ENCODE measurements around the gene RNU6-1. TPM values are rescaled to one million over a fixed set of nuclear protein-coding genes. Genes with fewer than 3 reads are reported as not detected.

RNU6-1 gene
- total RNA-seq, 1 experiment from 2014 or later = not detected

DNA sequence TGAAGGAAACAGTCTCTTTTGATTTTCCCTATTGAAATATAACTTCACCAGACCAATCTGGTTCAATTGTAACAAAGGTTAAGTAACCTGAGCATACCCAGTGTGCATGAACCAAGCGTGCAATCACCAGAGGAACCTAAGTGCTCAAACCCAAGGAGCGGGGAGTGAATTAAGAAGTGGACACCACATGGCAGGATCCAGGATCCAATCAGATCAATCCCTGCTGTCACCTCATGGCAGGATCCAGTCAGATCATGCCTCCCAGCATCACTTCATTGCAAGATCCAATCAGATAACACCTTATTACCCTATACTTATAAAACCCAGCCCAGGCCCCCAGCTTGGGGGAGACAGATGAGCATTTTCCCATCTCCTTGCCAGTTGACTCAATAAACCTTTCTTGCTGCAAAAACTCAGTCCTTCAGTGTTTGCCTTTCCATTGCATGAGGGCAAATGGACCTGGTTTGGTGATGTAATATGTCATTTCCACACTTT, 38.9 kb upstream of the RNU6-1 start:
- RAD21 ChIA-PET (ENCODE audit: low non-redundant PET in 1 of 2, low total read pairs in 2 of 2, uncharacterized antibody in 2 of 2, unreplicated experiment in 2 of 2) = no interaction called here
- no peak overlapping the region for H3K27ac ChIP-seq (ENCODE audit: low read depth, low read length)
- BruUV-seq (replicated peaks) = no TSS peak
- H3K4me3 ChIP-seq (replicated peaks in 1 of 2; ENCODE audit: low read depth in 1 of 2, low read length in 2 of 2) = no peak overlapping the region
- DNase-seq (ENCODE audit: low read depth, low spot score) (no peak), ATAC-seq (no peak)
- no peak overlapping the region for H2AFZ ChIP-seq (ENCODE audit: low read depth, low read length, poor library complexity, severe bottlenecking)
- TF ChIP-seq EZH2phosphoT487 (IDR thresholded peaks at IDR 0.05; ENCODE audit: borderline replicate concordance) (no peak), RAD21 (IDR thresholded peaks at IDR 0.05; ENCODE audit: low read depth) (no peak)
- no peak overlapping the region for H3K4me2 ChIP-seq (ENCODE audit: low read length)
- H3K79me2 ChIP-seq (ENCODE audit: insufficient read depth, low read length) = no peaks in the 10 kb centered on the region
- H4K20me1 ChIP-seq (ENCODE audit: insufficient read depth) = no peaks in the 10 kb centered on the region
- H3K4me1 ChIP-seq (ENCODE audit: control insufficient read depth in 1 of 2, insufficient read depth in 2 of 2, low read length in 2 of 2) = no peaks in the 10 kb centered on the region
- no peaks in the 10 kb centered on the region for H3K9me2 ChIP-seq (ENCODE audit: insufficient read depth)
- no peaks in the 10 kb centered on the region for H3K36me3 ChIP-seq (ENCODE audit: control insufficient read depth in 1 of 2, insufficient read depth in 2 of 2, low read length in 2 of 2)
- POLR2A ChIA-PET = no interaction called here
- H3K9me3 ChIP-seq (ENCODE audit: control insufficient read depth in 1 of 2, insufficient read depth in 1 of 2, low read depth in 1 of 2, low read length in 2 of 2) = peaks cover 0 to 1% of the 10 kb centered on the region in 2 experiments; a peak in 1 of 4 replicates
- intact Hi-C loops (cut with micrococcal nuclease) = no loop called here
- CTCF ChIA-PET = no interaction called here
- H3K9ac ChIP-seq (ENCODE audit: low read length) = no peak overlapping the region
- H3K27me3 ChIP-seq (ENCODE audit: insufficient read depth, low read length) = no peaks in the 10 kb centered on the region

- H3K9me3 ChIP-seq (ENCODE audit: control insufficient read depth in 1 of 2, insufficient read depth in 1 of 2, low read depth in 1 of 2, low read length in 2 of 2) = peaks cover 4 to 10% of the 10 kb centered on the region in 2 experiments; a peak in 2 of 4 replicates
- intact Hi-C loops (cut with micrococcal nuclease) = no loop called here
- no peaks in the 10 kb centered on the region for H3K79me2 ChIP-seq (ENCODE audit: insufficient read depth, low read length)
- no TSS peak for BruUV-seq (replicated peaks)
- ChIA-PET CTCF (interaction anchor here (1.6 kb wide), 1 partner anchor 11 kb away, joined by 5 read pairs; no protein-coding TSS in a partner anchor), POLR2A (no interaction called here), RAD21 (ENCODE audit: low non-redundant PET in 1 of 2, low total read pairs in 2 of 2, uncharacterized antibody in 2 of 2, unreplicated experiment in 2 of 2) (no interaction called here)
- no peaks in the 10 kb centered on the region for H3K27me3 ChIP-seq (ENCODE audit: insufficient read depth, low read length)
- H3K36me3 ChIP-seq (ENCODE audit: control insufficient read depth in 1 of 2, insufficient read depth in 2 of 2, low read length in 2 of 2) = no peaks in the 10 kb centered on the region
- H3K4me3 ChIP-seq (replicated peaks in 1 of 2; ENCODE audit: low read depth in 1 of 2, low read length in 2 of 2) = no peak overlapping the region
- H3K9me2 ChIP-seq (ENCODE audit: insufficient read depth) = no peaks in the 10 kb centered on the region
- H4K20me1 ChIP-seq (ENCODE audit: insufficient read depth) = no peaks in the 10 kb centered on the region
- no peaks in the 10 kb centered on the region for H3K4me1 ChIP-seq (ENCODE audit: control insufficient read depth in 1 of 2, insufficient read depth in 2 of 2, low read length in 2 of 2)
- DNase-seq (ENCODE audit: low read depth, low spot score) = no peak
- no peak overlapping the region for H3K4me2 ChIP-seq (ENCODE audit: low read length)
- ATAC-seq = no peak
- no peak overlapping the region for H3K9ac ChIP-seq (ENCODE audit: low read length)
- H3K27ac ChIP-seq (ENCODE audit: low read depth, low read length) = no peak overlapping the region
- no peak overlapping the region for H2AFZ ChIP-seq (ENCODE audit: low read depth, low read length, poor library complexity, severe bottlenecking)
- TF ChIP-seq SIN3A (IDR thresholded peaks at IDR 0.05; ENCODE audit: low read depth) (no peak), SRF (IDR thresholded peaks at IDR 0.05; ENCODE audit: low read depth) (no peak), CBX3 (IDR thresholded peaks at IDR 0.05; ENCODE audit: low read depth) (no peak), CEBPB (IDR thresholded peaks at IDR 0.05; ENCODE audit: low read depth) (no peak), EZH2phosphoT487 (IDR thresholded peaks at IDR 0.05; ENCODE audit: borderline replicate concordance) (no peak), POLR2AphosphoS5 (IDR thresholded peaks at IDR 0.05; ENCODE audit: low read depth, low read length) (no peak), EZH2 (IDR thresholded peaks at IDR 0.05) (no peak), ATF3 (IDR thresholded peaks at IDR 0.05) (no peak), SP1 (IDR thresholded peaks at IDR 0.05; ENCODE audit: low read depth) (no peak), YY1 (IDR thresholded peaks at IDR 0.05; ENCODE audit: extremely low read depth, insufficient replicate concordance, low read depth, low read length) (no peak), EGR1 (IDR thresholded peaks at IDR 0.05; ENCODE audit: low read depth) (no peak), POLR2A (IDR thresholded peaks at IDR 0.05; ENCODE audit: borderline replicate concordance, extremely low read depth, insufficient read depth, insufficient read length) (no peak), ZFX (IDR thresholded peaks at IDR 0.05) (no peak)
- TF ChIP-seq, protein P1, sequence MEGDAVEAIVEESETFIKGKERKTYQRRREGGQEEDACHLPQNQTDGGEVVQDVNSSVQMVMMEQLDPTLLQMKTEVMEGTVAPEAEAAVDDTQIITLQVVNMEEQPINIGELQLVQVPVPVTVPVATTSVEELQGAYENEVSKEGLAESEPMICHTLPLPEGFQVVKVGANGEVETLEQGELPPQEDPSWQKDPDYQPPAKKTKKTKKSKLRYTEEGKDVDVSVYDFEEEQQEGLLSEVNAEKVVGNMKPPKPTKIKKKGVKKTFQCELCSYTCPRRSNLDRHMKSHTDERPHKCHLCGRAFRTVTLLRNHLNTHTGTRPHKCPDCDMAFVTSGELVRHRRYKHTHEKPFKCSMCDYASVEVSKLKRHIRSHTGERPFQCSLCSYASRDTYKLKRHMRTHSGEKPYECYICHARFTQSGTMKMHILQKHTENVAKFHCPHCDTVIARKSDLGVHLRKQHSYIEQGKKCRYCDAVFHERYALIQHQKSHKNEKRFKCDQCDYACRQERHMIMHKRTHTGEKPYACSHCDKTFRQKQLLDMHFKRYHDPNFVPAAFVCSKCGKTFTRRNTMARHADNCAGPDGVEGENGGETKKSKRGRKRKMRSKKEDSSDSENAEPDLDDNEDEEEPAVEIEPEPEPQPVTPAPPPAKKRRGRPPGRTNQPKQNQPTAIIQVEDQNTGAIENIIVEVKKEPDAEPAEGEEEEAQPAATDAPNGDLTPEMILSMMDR (IDR thresholded peaks at IDR 0.05 in 2 of 3, conservative IDR thresholded peaks at IDR 0.05 in 1 of 3; ENCODE audit: borderline replicate concordance in 1 of 3, insufficient read depth in 1 of 3, low read depth in 2 of 3, low read length in 2 of 3) = no peak
- TF ChIP-seq, protein P2, sequence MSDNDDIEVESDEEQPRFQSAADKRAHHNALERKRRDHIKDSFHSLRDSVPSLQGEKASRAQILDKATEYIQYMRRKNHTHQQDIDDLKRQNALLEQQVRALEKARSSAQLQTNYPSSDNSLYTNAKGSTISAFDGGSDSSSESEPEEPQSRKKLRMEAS (IDR thresholded peaks at IDR 0.05) = no peak
- TF ChIP-seq, protein P3, sequence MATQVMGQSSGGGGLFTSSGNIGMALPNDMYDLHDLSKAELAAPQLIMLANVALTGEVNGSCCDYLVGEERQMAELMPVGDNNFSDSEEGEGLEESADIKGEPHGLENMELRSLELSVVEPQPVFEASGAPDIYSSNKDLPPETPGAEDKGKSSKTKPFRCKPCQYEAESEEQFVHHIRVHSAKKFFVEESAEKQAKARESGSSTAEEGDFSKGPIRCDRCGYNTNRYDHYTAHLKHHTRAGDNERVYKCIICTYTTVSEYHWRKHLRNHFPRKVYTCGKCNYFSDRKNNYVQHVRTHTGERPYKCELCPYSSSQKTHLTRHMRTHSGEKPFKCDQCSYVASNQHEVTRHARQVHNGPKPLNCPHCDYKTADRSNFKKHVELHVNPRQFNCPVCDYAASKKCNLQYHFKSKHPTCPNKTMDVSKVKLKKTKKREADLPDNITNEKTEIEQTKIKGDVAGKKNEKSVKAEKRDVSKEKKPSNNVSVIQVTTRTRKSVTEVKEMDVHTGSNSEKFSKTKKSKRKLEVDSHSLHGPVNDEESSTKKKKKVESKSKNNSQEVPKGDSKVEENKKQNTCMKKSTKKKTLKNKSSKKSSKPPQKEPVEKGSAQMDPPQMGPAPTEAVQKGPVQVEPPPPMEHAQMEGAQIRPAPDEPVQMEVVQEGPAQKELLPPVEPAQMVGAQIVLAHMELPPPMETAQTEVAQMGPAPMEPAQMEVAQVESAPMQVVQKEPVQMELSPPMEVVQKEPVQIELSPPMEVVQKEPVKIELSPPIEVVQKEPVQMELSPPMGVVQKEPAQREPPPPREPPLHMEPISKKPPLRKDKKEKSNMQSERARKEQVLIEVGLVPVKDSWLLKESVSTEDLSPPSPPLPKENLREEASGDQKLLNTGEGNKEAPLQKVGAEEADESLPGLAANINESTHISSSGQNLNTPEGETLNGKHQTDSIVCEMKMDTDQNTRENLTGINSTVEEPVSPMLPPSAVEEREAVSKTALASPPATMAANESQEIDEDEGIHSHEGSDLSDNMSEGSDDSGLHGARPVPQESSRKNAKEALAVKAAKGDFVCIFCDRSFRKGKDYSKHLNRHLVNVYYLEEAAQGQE (IDR thresholded peaks at IDR 0.05; ENCODE audit: low read depth) = no peak
Measured at GRCh38 chr15:67873777-67874176, 33.9 kb upstream of the RNU6-1 start.

All from HCT116 (cell line).